Measurements from ENCODE around the gene SUPT3H. TPM values are rescaled to one million over a fixed set of nuclear protein-coding genes. Genes with fewer than 3 reads are reported as not detected.

SUPT3H gene
- polyA plus RNA-seq, 1 experiment, result 8.7 TPM

DNA sequence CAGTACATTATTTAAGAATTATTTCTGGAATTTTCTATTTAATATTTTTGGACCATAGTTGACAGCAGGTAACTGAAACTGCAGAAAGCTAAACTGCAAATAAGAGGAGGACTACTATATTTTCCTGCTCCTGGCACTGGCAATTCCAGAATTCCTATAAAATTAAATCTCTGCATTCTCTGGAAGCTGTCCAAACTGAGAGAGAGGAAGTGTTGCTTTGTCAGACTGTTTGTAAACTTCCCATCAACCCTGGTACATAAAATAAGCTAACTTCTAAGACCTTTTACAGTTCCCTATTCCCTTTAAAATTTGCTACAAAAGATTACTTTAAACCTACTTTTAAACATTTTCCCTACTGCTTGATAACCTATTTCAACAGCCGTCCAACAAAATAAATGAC is 245.7 kb downstream of the SUPT3H start:
- no peak for DNase-seq (ENCODE audit: low read depth, low spot score)
- TF ChIP-seq, protein P1, sequence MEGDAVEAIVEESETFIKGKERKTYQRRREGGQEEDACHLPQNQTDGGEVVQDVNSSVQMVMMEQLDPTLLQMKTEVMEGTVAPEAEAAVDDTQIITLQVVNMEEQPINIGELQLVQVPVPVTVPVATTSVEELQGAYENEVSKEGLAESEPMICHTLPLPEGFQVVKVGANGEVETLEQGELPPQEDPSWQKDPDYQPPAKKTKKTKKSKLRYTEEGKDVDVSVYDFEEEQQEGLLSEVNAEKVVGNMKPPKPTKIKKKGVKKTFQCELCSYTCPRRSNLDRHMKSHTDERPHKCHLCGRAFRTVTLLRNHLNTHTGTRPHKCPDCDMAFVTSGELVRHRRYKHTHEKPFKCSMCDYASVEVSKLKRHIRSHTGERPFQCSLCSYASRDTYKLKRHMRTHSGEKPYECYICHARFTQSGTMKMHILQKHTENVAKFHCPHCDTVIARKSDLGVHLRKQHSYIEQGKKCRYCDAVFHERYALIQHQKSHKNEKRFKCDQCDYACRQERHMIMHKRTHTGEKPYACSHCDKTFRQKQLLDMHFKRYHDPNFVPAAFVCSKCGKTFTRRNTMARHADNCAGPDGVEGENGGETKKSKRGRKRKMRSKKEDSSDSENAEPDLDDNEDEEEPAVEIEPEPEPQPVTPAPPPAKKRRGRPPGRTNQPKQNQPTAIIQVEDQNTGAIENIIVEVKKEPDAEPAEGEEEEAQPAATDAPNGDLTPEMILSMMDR (IDR thresholded peaks at IDR 0.05; ENCODE audit: low read depth, low read length), result no peak
- CTCF ChIA-PET, result no interaction called here

DNA sequence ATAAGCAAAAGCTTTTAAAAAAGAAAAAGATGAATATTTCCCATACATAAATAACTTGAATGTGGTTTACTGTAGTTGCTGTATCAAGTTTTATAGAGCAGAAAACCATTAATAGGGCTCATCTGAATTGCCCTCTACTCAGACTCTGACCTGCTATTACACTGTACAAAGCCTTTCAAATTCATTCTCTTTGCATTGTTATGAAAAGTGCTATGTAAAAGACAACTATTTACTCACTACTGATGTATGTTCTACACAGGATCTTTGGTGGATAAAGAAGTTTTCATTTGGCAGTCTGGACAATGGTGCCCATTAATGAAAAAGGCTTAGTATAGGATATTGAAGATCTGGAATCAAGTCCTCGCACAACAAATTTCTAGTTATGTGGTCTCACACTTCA is 248.7 kb downstream of the SUPT3H start:
- CTCF ChIA-PET, result no interaction called here
- TF ChIP-seq, protein P1 (IDR thresholded peaks at IDR 0.05; ENCODE audit: low read depth, low read length), result no peak

More for the DNA sequence above, 245.7 kb downstream of the SUPT3H start:
- no peaks in the 10 kb centered on the region for H3K9me3 ChIP-seq (ENCODE audit: control insufficient read depth, insufficient read depth, low read length)
- H3K27ac ChIP-seq (ENCODE audit: low read depth, low read length), result no peak overlapping the region
- H3K4me3 ChIP-seq (ENCODE audit: low read depth, low read length), result no peak overlapping the region
- no peaks in the 10 kb centered on the region for H3K27me3 ChIP-seq (ENCODE audit: control insufficient read depth, insufficient read depth, low read length)
- POLR2A ChIA-PET, result no interaction called here

GRCh38 chr6:45127185-45127584 is 250.5 kb downstream of the SUPT3H start:
- TF ChIP-seq, protein P1 (IDR thresholded peaks at IDR 0.05; ENCODE audit: low read depth, low read length), result no peak
- DNase-seq (ENCODE audit: low read depth, low spot score), result no peak
- Histone ChIP-seq H3K4me3 (ENCODE audit: low read depth, low read length) (no peak overlapping the region), H3K27ac (ENCODE audit: low read depth, low read length) (no peak overlapping the region), H3K9me3 (ENCODE audit: control insufficient read depth, insufficient read depth, low read length) (no peaks in the 10 kb centered on the region), H3K27me3 (ENCODE audit: control insufficient read depth, insufficient read depth, low read length) (no peaks in the 10 kb centered on the region)
- CTCF ChIA-PET, result no interaction called here
- POLR2A ChIA-PET, result no interaction called here

More for the DNA sequence above, 248.7 kb downstream of the SUPT3H start:
- Histone ChIP-seq H3K9me3 (ENCODE audit: control insufficient read depth, insufficient read depth, low read length) (no peaks in the 10 kb centered on the region), H3K27me3 (ENCODE audit: control insufficient read depth, insufficient read depth, low read length) (no peaks in the 10 kb centered on the region), H3K4me3 (ENCODE audit: low read depth, low read length) (no peak overlapping the region), H3K27ac (ENCODE audit: low read depth, low read length) (no peak overlapping the region)
- DNase-seq (ENCODE audit: low read depth, low spot score), result no peak
- POLR2A ChIA-PET, result no interaction called here

GRCh38 chr6:45126033-45126432 is 251.7 kb downstream of the SUPT3H start:
- CTCF ChIA-PET, result no interaction called here
- H3K4me3 ChIP-seq (ENCODE audit: low read depth, low read length), result no peak overlapping the region
- H3K27ac ChIP-seq (ENCODE audit: low read depth, low read length), result no peak overlapping the region
- H3K27me3 ChIP-seq (ENCODE audit: control insufficient read depth, insufficient read depth, low read length), result no peaks in the 10 kb centered on the region
- no peak for DNase-seq (ENCODE audit: low read depth, low spot score)
- H3K9me3 ChIP-seq (ENCODE audit: control insufficient read depth, insufficient read depth, low read length), result no peaks in the 10 kb centered on the region
- POLR2A ChIA-PET, result no interaction called here
- TF ChIP-seq, protein P1 (IDR thresholded peaks at IDR 0.05; ENCODE audit: low read depth, low read length), result no peak

DNA sequence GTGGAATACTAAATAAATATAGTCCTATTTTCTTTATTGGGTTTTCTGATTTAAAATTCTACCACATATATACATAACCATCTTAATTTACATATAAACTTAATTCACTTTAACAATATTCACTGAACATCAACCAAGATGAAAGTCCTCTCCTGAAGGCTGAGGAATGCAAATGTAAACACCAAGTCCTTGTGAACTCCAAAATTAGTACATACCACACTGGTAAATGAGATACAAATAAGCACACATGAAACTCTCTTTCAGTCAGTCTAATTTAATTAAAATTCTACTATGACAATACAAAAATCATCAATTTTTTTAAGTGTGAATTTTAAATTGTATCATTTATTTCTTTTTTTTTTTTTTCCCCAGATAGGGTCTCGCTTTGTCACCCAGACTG is 254.7 kb downstream of the SUPT3H start:
- H3K27ac ChIP-seq (ENCODE audit: low read depth, low read length), result no peak overlapping the region
- no peak for DNase-seq (ENCODE audit: low read depth, low spot score)
- ChIA-PET POLR2A (no interaction called here), CTCF (no interaction called here)
- TF ChIP-seq, protein P1 (IDR thresholded peaks at IDR 0.05; ENCODE audit: low read depth, low read length), result no peak
- no peaks in the 10 kb centered on the region for H3K27me3 ChIP-seq (ENCODE audit: control insufficient read depth, insufficient read depth, low read length)
- H3K4me3 ChIP-seq (ENCODE audit: low read depth, low read length), result no peak overlapping the region
- H3K9me3 ChIP-seq (ENCODE audit: control insufficient read depth, insufficient read depth, low read length), result no peaks in the 10 kb centered on the region

Measured in AG04450 (cell line).